ENCODE data around the gene ZBTB46.

DNA sequence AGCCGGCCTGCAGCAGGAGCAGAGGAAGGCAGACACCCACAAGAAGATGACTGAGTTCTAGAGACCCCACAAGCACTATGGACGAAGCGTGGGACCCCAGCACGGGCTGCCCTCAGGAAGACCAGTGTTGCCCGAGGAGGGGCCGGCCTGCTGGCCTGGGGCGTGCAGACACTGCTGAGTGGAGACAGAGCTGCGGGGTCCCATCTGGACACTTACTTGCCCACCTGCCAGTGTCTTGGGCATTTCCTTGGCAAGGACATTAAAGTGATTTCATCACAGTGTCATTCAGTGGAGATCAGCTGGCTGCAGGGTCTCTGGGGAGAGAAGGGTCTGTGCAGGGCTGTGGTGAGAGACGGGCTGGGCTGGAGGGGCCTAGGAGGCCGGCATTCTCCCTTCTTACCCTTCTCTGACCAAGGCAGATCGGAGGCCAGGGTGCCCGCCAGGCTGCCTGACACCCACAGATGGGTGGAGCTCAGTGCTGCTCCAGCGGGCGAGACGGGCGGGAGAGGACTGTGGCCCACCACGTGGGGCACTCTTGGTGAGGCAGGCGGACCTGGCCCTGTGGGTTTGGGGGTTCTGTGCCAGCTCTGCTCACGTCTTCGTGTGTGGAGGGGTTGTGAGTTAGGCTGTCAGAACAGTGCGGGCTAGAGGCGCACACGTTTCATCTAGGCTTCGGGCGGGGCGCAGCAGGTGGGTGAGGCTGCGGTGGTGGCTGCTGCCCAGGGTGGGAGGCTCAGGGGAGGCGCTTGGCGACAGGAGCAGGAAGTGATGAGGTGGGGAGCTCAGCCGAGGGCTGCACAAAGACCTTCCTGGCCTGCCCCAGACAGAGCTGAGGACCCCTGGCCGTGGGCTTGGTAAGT lies 95.0 kb downstream of the ZBTB46 start, which contains the start of gene LIME1:
- TF ChIP-seq, protein P1, sequence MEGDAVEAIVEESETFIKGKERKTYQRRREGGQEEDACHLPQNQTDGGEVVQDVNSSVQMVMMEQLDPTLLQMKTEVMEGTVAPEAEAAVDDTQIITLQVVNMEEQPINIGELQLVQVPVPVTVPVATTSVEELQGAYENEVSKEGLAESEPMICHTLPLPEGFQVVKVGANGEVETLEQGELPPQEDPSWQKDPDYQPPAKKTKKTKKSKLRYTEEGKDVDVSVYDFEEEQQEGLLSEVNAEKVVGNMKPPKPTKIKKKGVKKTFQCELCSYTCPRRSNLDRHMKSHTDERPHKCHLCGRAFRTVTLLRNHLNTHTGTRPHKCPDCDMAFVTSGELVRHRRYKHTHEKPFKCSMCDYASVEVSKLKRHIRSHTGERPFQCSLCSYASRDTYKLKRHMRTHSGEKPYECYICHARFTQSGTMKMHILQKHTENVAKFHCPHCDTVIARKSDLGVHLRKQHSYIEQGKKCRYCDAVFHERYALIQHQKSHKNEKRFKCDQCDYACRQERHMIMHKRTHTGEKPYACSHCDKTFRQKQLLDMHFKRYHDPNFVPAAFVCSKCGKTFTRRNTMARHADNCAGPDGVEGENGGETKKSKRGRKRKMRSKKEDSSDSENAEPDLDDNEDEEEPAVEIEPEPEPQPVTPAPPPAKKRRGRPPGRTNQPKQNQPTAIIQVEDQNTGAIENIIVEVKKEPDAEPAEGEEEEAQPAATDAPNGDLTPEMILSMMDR (IDR thresholded peaks at IDR 0.05): no peak
- TF ChIP-seq POLR2A (IDR thresholded peaks at IDR 0.05): no peak
